GM10266 (cell line): ENCODE data around the gene MACROH2A1.

Source experiments
- DNase-seq: peaks from one replicate; pipeline ENCODE4 v3.0.0; 2012; ENCODE audit errors: extremely low spot score
- CTCF ChIP-seq: IDR thresholded peaks from 2 replicates; pipeline ENCODE4 v1.5.1; 2012; ENCODE audit warnings: mild to moderate bottlenecking, low read depth; ENCODE audit not compliant: control insufficient read depth, insufficient read depth; ENCODE audit errors: missing control alignments

The MACROH2A1 gene

GRCh38 chr5:135296900-135297816, 101.9 kb downstream of the MACROH2A1 start:
- no peak for DNase-seq
- no peak for TF ChIP-seq CTCF

- TF ChIP-seq CTCF = no peak
- no peak for DNase-seq
Measured at GRCh38 chr5:135295852-135296251, 103.2 kb downstream of the MACROH2A1 start.

DNA sequence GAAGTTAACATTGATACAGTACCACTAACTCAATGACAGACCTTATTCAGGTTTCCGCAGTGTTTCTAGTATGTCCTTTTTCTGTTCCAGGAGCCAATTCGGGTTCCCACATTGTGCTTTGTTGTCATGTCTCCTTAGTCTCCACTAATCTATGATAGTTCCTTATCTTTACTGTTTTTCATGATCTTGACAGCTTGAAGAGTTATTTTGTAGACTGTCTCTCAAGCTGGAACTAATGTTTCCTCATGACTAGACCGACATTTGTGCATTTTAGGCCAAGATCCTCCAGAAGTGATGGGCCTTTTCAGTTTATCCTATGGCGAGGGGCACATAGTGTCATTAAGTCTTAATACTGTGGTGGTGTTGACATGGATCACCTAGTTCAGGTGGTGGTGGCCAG, 104.2 kb downstream of the MACROH2A1 start:
- no peak for TF ChIP-seq CTCF
- DNase-seq = no peak

DNA sequence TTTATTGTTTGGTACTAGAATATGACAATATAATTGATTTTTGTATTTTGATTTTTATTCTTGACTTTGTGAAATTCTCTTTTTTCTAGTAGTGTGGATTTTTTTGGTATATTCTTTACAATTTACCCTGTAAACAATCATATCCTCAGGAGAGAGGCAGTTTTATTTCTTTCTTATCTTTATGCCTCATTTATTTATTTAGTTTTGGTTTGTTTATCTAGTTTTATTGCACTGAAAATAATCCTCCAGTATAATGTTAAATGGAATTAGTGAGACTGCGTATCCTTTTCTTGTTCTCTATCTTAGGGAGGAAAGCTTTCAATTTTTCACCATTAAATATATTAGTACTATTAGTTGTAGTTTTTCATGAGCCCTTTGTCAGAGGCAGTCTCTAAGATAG, 109.4 kb downstream of the MACROH2A1 start:
- no peak for TF ChIP-seq CTCF

GRCh38 chr5:135287551-135287950, 111.5 kb downstream of the MACROH2A1 start:
- no peak for TF ChIP-seq CTCF
- no peak for DNase-seq

More for the DNA sequence above, 109.4 kb downstream of the MACROH2A1 start:
- DNase-seq = no peak
